ENCODE data around the gene HPS1. TPM values are rescaled to one million over a fixed set of nuclear protein-coding genes. Genes with fewer than 3 reads are reported as not detected.

HPS1 gene
- polyA plus RNA-seq, 1 of the 3 experiments (the other 2 are of a cell fraction), result 41.4 TPM

- TF ChIP-seq ZBTB33 (IDR thresholded peaks at IDR 0.05; ENCODE audit: borderline replicate concordance, low read depth) (no peak), REST (IDR thresholded peaks at IDR 0.05; ENCODE audit: low read depth, low read length) (no peak), NFIC (IDR thresholded peaks at IDR 0.05; ENCODE audit: borderline replicate concordance) (peak; percentile 75), POLR2AphosphoS5 (IDR thresholded peaks at IDR 0.05; ENCODE audit: low read depth, low read length) (peak; percentile 81), GABPA (IDR thresholded peaks at IDR 0.05; ENCODE audit: low read depth) (no peak), MAX (IDR thresholded peaks at IDR 0.05; ENCODE audit: low read depth) (0 out of 2 replicates have a peak, but pooled peaks have one; percentile 13), USF2 (IDR thresholded peaks at IDR 0.05; ENCODE audit: borderline replicate concordance, low read depth, low read length) (no peak), PBX3 (IDR thresholded peaks at IDR 0.05) (peak; percentile 82), FOXM1 (IDR thresholded peaks at IDR 0.05; ENCODE audit: low read depth) (no peak), FOSL2 (IDR thresholded peaks at IDR 0.05; ENCODE audit: borderline replicate concordance, low read depth) (peak; percentile 99), EP300 (IDR thresholded peaks at IDR 0.05; ENCODE audit: borderline replicate concordance in 1 of 2, low read depth in 1 of 2, low read length in 1 of 2) (peak; percentile 65; a peak in 3 of 4 replicates), TCF12 (IDR thresholded peaks at IDR 0.05) (peak; percentile 96), SIN3A (IDR thresholded peaks at IDR 0.05; ENCODE audit: borderline replicate concordance, low read depth, low read length) (peak; percentile 82; the same call in 1 of the 2 replicates)
Observed at GRCh38 chr10:98460837-98461499, 14.2 kb upstream of the HPS1 start (continued).

Measured in SK-N-SH (cell line).